ENCODE results near the gene CACNA2D2.

The CACNA2D2 gene

DNA sequence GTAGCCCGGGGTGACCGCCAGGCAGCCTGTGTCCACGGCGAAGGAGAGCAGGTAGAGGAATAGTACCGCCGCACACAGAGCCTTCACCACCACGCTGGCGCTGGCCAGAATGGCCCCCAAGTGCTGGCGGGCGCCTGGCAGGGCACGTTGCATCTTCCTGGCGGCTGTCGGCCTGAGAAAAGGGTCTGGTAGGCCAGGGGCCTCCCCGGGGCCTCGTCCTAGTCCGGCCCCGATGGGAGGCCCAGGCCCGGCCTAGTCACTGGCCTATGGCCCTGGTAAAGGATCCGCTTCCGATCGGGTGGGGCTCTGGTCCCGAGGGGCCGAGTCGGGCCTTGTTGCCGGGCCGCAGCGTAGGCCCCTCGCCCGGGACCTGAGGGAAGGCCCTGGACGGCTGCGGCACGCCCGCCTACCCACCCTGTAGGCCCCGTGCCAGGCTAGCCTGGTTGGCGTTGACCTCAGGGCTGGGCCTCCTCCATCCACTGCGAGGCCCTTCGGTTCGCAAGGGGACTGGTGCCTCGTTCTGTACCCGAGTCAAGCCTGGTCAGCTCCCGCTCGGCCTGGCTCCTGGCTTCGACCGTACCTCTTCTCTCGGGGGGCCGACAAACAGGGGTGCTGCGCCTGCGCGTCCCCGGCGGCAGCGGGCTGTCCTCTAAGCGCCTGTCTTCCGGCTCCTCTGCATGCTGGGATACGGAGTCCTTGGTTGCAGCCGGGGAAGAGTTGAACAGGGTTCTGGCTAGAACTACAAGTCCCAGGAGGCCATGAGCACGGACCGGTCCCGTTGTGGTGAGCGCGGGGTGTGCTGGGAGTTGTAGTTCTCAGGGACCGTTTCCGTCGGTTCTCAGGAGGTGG lies 144.3 kb downstream of the CACNA2D2 start, which contains the start of gene TMEM115:
TMEM115 (minus strand) TSS at position 611 of the 849 bp plus-strand sequence; CDS start at position 153, 458 bp downstream.
- DNase-seq, result peak; percentile 95

DNA sequence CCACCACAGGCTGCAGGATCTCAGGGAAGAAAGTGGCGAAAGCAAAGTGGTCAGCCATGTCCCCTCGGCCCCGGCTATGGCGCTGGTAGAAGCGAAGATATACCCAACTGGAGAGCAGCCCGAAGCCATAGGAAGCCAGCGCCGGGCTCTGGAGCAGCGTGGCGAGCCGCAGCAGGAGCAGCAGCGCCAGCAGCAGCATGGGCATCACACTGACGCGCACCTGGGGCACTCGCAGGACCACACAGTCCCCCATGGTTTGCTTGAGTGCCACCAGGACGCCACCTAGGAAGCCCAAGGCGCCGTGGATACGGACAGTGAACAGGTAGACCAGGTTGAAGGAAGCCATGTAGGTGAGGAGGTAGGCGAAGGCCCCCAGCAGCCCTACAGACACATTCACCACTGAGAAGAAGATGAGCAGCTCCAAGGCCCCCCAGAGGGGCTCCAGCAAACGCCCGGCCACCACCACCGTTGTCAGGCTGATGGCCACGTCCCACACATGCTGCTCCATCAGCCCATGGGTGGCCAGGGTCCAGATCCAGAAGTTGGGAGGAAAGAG lies 145.0 kb downstream of the CACNA2D2 start:
- DNase-seq, result no peak

DNA sequence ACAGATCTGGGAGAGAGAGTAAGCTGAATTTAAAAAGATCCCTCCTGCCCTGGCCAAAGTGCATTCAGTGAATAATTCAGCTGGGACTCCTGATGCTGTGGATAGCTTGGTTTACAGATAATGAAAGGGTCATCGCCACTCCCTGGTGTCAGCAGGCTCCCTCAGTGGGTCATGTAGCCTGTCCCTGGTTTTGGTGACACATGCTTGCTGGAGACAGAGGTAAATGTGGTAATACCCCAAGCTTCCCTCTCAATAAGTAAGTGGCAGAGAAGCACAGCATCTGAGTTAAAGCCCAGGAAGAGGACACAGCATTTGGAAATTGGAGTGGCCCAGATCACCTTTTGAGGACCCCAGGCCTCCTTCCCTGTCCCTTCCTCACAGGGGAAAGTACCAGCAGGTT lies 146.0 kb downstream of the CACNA2D2 start:
- no peak for DNase-seq

GRCh38 chr3:50356553-50356952 lies 146.9 kb downstream of the CACNA2D2 start:
- no peak for DNase-seq

- DNase-seq, result no peak
Measured at GRCh38 chr3:50355829-50356552, 147.4 kb downstream of the CACNA2D2 start.

GRCh38 chr3:50354850-50355249 lies 148.6 kb downstream of the CACNA2D2 start:
- DNase-seq, result no peak

DNA sequence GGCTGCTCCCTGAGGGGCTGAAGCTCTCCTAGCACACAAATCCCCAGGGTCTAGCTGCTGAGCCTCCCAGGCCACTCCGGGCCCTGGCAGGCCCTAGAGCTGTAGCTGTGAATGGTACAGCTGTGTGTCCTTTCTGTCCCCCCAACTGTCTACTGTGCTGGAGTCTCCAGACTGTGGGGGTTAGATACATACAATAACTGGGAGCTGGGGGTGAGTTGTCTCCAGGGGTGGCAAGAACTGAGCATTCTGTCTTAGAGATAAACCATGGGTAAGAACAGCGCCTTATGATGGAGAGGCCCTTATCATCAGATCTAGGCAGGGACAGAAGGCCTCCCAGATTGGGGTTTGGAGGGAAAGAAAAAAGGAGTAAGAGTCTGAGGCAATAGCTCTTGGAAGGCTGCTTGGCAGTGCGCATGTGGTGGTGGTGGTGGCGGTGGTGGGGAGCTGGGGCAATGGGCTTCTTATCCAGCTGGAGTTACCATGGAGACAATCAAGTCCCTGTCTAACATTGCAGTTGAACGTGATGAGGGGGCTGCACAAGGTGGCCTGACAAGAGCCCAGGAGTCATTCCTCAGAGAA lies 149.2 kb downstream of the CACNA2D2 start:
- no peak for DNase-seq

GRCh38 chr3:50353245-50354004 lies 150.0 kb downstream of the CACNA2D2 start:
- DNase-seq, result no peak

- no peak for DNase-seq
Measured at GRCh38 chr3:50352781-50353180, 150.7 kb downstream of the CACNA2D2 start.

DNA sequence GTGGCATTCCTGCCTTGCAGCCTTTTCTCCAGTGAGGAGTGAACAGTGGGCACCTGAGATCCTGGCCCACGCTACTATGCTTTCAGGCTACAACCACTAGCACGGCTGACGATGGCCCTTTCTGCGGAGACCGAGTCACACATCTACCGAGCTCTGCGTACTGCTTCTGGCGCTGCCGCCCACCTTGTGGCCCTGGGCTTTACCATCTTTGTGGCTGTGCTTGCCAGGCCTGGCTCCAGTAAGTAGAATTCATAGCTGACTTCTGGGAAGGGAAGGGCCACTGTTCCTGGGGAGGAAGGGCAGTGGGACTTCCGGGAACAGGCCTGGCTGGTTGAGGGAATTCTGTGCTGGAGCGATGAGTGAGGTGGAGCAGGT lies 152.1 kb downstream of the CACNA2D2 start:
- no peak for DNase-seq

DNA sequence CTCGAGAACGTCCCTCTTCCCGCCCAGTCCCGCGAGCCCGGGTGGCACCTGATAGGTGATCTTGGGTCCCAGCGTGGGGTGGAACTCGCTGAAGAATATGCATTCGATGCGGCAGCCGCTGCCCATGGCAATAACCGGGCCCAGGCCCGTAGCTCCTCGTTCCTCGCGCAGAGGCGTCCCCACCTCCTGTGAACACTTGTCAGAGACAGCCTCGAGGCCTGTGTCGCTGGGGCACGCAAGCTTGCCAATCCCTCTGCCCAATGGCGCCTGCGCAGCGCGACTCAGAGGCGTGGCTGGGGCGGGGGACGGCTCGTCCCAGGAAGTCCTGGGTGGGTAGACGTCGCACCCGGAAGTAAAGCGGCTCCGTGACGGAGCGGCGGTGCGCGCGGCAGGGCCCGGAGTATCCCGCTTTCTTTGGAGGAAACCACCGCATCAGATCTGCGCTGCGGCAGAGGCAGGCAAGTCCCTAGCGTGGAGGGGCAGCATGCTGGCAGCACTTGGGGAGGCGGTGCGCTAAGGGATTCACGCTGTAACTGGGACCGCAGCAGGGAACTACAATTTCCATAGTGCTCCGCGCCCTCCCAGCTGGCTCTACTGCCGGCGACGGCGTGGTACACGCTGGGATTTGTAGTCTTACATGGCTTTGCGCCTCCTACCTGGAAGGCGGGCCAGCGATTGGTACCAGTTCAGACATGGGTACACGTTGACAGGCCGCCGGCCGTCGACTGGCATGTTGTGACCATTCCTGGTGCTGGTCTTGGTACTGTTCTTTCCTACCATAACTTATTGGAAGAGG lies 152.7 kb downstream of the CACNA2D2 start, which contains the start of the genes CYB561D2 and NPRL2:
CYB561D2 (plus strand) TSS at position 336 of the 796 bp plus-strand sequence. CDS start 572 bp downstream, outside the sequence.
NPRL2 (minus strand) TSS at position 249 of the 796 bp plus-strand sequence; CDS start at position 126, 123 bp downstream.
- DNase-seq, result peak; percentile 97 to 99

- no peak for DNase-seq
Measured at GRCh38 chr3:50350213-50350526, 153.3 kb downstream of the CACNA2D2 start.

- DNase-seq, result peak; percentile 76 to 77
Measured at GRCh38 chr3:50347187-50347813, 156.1 kb downstream of the CACNA2D2 start.

GRCh38 chr3:50345586-50346234 lies 157.7 kb downstream of the CACNA2D2 start, which contains the start of gene ZMYND10:
Gene ZMYND10 (minus strand): TSS chr3:50345732. CDS start chr3:50345579, 153 bp downstream.
- DNase-seq, result peak; percentile 71 to 74

DNA sequence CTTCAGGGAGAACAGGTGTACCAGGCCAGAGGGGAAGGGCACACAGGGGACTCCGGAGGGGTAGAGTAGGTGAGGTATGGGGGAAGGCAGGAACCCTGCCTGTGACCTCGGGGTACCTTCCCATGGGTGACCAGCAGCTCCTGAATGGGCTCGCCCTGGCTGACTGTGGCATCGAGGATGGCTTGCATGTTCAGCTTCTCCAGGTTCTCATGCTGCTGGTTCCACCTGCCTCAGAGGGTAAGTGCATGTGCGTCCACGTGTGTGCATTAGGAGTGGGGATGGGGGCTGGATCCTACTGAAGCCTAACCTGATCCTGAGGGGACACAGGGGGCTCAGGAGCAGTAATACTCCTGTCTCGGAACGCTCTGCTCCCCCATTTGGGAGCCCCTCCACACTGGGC lies 158.4 kb downstream of the CACNA2D2 start:
- DNase-seq, result no peak

DNA sequence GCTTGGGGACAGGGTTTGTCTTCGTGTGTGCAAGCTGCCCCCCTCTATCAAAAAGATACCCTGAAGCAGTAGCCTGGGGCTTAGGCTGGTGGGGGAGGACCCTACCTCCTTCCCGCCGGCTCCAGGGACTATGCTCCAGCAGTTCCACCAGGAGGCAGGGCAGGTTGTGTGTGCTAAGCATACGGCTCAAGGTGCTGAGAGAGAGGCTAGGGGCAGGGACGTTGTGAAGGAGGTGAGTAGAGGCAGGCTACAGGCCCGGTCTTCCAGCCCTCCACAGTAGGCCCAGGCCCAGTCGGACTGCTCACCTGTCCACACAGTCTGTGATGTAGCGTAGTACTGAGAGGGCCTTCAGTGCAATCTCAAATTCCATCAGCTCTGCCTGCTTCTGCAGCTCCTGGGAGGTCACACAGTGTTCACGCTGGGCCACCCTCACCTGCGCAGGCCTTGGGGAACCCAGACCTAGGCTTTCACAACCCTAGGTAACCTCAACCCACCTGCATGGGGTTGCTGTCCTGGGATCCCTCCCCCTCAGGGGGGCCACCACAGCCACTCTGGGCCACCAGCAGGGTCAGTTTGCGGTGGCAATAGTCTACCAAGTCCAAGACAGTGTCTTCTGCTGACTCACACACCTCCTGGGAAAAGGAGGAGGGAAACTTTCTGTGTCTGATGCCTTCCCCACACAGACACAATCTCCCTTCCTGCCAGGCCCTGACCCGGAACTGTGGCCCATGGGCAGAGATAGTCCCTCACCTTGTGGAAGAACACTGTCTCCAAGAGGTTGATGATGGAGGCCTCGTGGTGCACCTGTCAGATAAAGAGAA lies 160.4 kb downstream of the CACNA2D2 start:
- DNase-seq, result no peak

GRCh38 chr3:50341996-50342650 lies 161.3 kb downstream of the CACNA2D2 start:
- DNase-seq, result no peak

DNA sequence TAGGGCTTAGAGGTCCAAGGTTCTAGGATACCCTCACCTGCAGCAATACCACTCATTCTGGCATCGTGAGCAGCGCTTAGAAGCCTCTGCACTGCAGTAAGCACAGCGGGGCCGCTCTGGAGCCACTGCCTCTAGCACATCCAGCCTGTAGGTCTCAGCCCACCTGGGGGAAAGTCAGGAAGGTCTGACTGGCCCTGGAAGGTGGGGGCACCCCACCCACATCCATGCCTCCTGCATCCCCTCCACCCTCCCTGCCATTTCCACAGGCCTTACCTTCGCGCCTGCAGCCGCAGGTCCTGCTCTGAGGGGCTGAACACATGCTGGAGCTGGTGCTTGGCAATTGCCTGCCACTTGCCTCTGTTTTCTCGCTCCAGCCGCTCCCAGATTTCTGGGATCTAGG lies 161.9 kb downstream of the CACNA2D2 start:
- no peak for DNase-seq

All from activated CD4-positive, alpha-beta T cell treated with anti-CD3 and anti-CD28 coated beads for 4 hours (primary cell).